Prostate gland (tissue), 2 donors: ENCODE data around the gene WDFY2. TPM values are rescaled to one million over a fixed set of nuclear protein-coding genes. Genes with fewer than 3 reads are reported as not detected.
"Not testable (repeated sequence)": the region's sequence is repeated elsewhere in the genome, so short reads cannot be mapped to it uniquely, and the experiment has no call there.

Experiments used
- DNase-seq: peaks from one replicate; pipeline ENCODE4 v3.0.0-alpha.2; 2019; ENCODE audit warnings: low spot score
- H3K27ac ChIP-seq, 2 donors: fragments of 200-600 bp; sonication (generic); 2 replicates each; pipeline ENCODE4 v1.5.1; 2017 to 2019
- H3K27me3 ChIP-seq: fragments of 200-600 bp; sonication (generic); replicated peaks from 2 replicates; pipeline ENCODE4 v1.5.1; 2019; ENCODE audit not compliant: insufficient read depth
- H3K36me3 ChIP-seq, 2 donors: fragments of 200-600 bp; sonication (generic); 1 replicate in 1 of 2; 2 replicates in 1 of 2; pipeline versions ENCODE4 v1.5.1 to v1.8.1; 2017 to 2019
- H3K4me1 ChIP-seq: fragments of 200-600 bp; sonication (generic); replicated peaks from 2 replicates; pipeline ENCODE4 v1.5.1; 2019
- H3K4me3 ChIP-seq, 2 donors: fragments of 200-600 bp; sonication (generic); 2 replicates each; pipeline ENCODE4 v1.5.1; 2017 to 2019
- H3K9me3 ChIP-seq: fragments of 200-600 bp; sonication (generic); 2 replicates; pipeline ENCODE4 v1.5.1; 2017
- CTCF ChIP-seq, 4 experiments: fragments of 200-600 bp in 2 of 4; fragments of 450-650 bp in 2 of 4; sonication (generic) in 2 of 4; IDR thresholded peaks; 1 replicate in 3 of 4; 2 replicates in 1 of 4; pipeline ENCODE4 v1.5.1; 2016 to 2019; ENCODE audit warnings: antibody characterized with exemption in 4 of 4, mild to moderate bottlenecking in 2 of 4, moderate library complexity in 2 of 4
- POLR2A ChIP-seq: fragments of 450-650 bp; IDR thresholded peaks from one replicate; pipeline ENCODE4 v1.6.1; 2016; ENCODE audit warnings: antibody characterized with exemption, mild to moderate bottlenecking
- POLR2AphosphoS5 ChIP-seq: sonication (generic); formaldehyde crosslinking; IDR thresholded peaks from one replicate; pipeline ENCODE4 v1.6.1; 2017; ENCODE audit warnings: antibody characterized with exemption
- WGBS: methylation state at CpG from one replicate; pipeline ENCODE4 v1.1.5; 2018; 5-methylcytosine and 5-hydroxymethylcytosine counted together
- intact Hi-C: fragments of 100-400 bp; cut with DNase I; formaldehyde crosslinking; loops from one replicate; pipeline ENCODE4 v1.14.2; 2022
- total RNA-seq, 2 donors: library from RNA; depleted of rRNA; stranded (reverse); fragments of >200 nt; gene quantifications; one replicate each; pipeline ENCODE4 v1.1.0, GENCODE V29; 2016

Gene WDFY2
- total RNA-seq, 2 donors from 2014 or later = 7.9 to 23.2 TPM

- Histone ChIP-seq H3K27ac (no peak overlapping the region), H3K9me3 (no peaks in the 10 kb centered on the region), H3K27me3 (no peaks in the 10 kb centered on the region), H3K4me1 (peaks cover 26% of the 10 kb centered on the region), H3K4me3 (no peak overlapping the region), H3K36me3 (no peaks in the 10 kb centered on the region)
- no peak for DNase-seq
- TF ChIP-seq POLR2AphosphoS5 (no peak), POLR2A (no peak), CTCF (IDR thresholded peaks at IDR 0.05) (no peak)
- WGBS = 90% methylated on average over 4 of the region's 4 CpGs
- intact Hi-C loops = no loop called here
These were observed 53.6 kb downstream of the WDFY2 start for GRCh38 chr13:51637852-51638215.

- no peak overlapping the region for H3K27ac ChIP-seq
- no peak for DNase-seq
- no peaks in the 10 kb centered on the region for H3K36me3 ChIP-seq
- H3K4me1 ChIP-seq = peaks cover 21% of the 10 kb centered on the region
- no peak overlapping the region for H3K4me3 ChIP-seq
- H3K27me3 ChIP-seq = no peaks in the 10 kb centered on the region
- H3K9me3 ChIP-seq = no peaks in the 10 kb centered on the region
- TF ChIP-seq CTCF (IDR thresholded peaks at IDR 0.05) = no peak
- no peak for TF ChIP-seq POLR2AphosphoS5
- TF ChIP-seq POLR2A = no peak
- 71% methylated on average over 7 of the region's 7 CpGs for WGBS
- intact Hi-C loops = no loop called here
These were observed 54.1 kb downstream of the WDFY2 start for GRCh38 chr13:51638216-51638871.

GRCh38 chr13:51639171-51639570 is 54.9 kb downstream of the WDFY2 start:
- TF ChIP-seq POLR2AphosphoS5 (no peak), CTCF (IDR thresholded peaks at IDR 0.05) (no peak), POLR2A (no peak)
- no peak for DNase-seq
- 15% methylated on average over 1 of the region's 1 CpG for WGBS
- no peak overlapping the region for H3K27ac ChIP-seq
- H3K4me3 ChIP-seq = no peak overlapping the region
- H3K4me1 ChIP-seq = peaks cover 14% of the 10 kb centered on the region
- intact Hi-C loops = no loop called here
- no peaks in the 10 kb centered on the region for H3K9me3 ChIP-seq
- no peaks in the 10 kb centered on the region for H3K27me3 ChIP-seq
- H3K36me3 ChIP-seq = no peaks in the 10 kb centered on the region

- 96% methylated on average over 5 of the region's 5 CpGs for WGBS
- H3K36me3 ChIP-seq, H3K27ac ChIP-seq, H3K4me3 ChIP-seq, H3K9me3 ChIP-seq, DNase-seq, intact Hi-C loops, H3K27me3 ChIP-seq: not testable (repeated sequence)
- peaks cover 12% of the 10 kb centered on the region for H3K4me1 ChIP-seq
These were observed 56.4 kb downstream of the WDFY2 start for GRCh38 chr13:51640696-51641095.

- intact Hi-C loops = no loop called here
- no peaks in the 10 kb centered on the region for H3K27me3 ChIP-seq
- TF ChIP-seq POLR2AphosphoS5 = no peak
- TF ChIP-seq CTCF (IDR thresholded peaks at IDR 0.05) = no peak
- TF ChIP-seq POLR2A = no peak
- no peaks in the 10 kb centered on the region for H3K4me1 ChIP-seq
- 75% methylated on average over 3 of the region's 3 CpGs for WGBS
- no peaks in the 10 kb centered on the region for H3K9me3 ChIP-seq
- H3K4me3 ChIP-seq = no peak overlapping the region
- no peak for DNase-seq
- no peaks in the 10 kb centered on the region for H3K36me3 ChIP-seq
- no peak overlapping the region for H3K27ac ChIP-seq
These were observed 59.0 kb downstream of the WDFY2 start for GRCh38 chr13:51643105-51643881.
